ENCODE data around the gene RND3. TPM values are rescaled to one million over a fixed set of nuclear protein-coding genes. Genes with fewer than 3 reads are reported as not detected.

The RND3 gene
- total and polyA plus RNA-seq, 2 of the 13 experiments (the other 11 are each of a cell fraction or from before 2014, with no cell fraction given), result 0.13 to 0.42 TPM

DNA sequence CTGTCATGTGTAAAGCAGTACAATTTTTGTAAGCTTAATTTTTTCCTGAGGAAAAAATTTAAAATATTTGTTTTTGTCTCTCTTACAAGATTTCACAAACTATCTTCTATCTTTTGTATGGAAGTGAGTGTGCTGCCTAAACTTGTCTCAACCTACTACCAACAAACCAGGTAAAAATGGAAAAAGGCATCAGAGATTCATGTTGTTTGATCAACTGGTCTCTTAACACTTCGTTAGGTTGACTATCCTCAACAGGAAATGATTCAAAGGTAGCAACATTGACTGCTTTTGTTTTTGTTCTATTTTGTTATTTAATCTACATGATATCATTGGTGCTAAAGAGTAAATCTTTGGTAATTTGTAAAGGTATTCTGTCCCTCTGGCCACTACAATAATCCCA lies 47.7 kb upstream of the RND3 start:
- in situ Hi-C loops (cut with HindIII; ENCODE audit: extremely low pct_ligation_motif_present, low pct_unique_long_range_greater_than_20kb) (no loop called here), intact Hi-C loops (cut with micrococcal nuclease; ENCODE audit: unreplicated experiment) (no loop called here)
- no peak for TF ChIP-seq ZIK1 (CRISPR knock-in tag; IDR thresholded peaks at IDR 0.05; ENCODE audit: borderline replicate concordance, low read depth)
- TF ChIP-seq, protein P1, sequence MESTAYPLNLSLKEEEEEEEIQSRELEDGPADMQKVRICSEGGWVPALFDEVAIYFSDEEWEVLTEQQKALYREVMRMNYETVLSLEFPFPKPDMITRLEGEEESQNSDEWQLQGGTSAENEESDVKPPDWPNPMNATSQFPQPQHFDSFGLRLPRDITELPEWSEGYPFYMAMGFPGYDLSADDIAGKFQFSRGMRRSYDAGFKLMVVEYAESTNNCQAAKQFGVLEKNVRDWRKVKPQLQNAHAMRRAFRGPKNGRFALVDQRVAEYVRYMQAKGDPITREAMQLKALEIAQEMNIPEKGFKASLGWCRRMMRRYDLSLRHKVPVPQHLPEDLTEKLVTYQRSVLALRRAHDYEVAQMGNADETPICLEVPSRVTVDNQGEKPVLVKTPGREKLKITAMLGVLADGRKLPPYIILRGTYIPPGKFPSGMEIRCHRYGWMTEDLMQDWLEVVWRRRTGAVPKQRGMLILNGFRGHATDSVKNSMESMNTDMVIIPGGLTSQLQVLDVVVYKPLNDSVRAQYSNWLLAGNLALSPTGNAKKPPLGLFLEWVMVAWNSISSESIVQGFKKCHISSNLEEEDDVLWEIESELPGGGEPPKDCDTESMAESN (CRISPR knock-in tag; conservative IDR thresholded peaks at IDR 0.05), result no peak
- no peak overlapping the region for H3K9ac ChIP-seq (ENCODE audit: insufficient read depth, low read depth, low read length)
- no peak overlapping the region for H3K4me3 ChIP-seq (replicated peaks in 1 of 3; ENCODE audit: insufficient read depth in 1 of 3, low read depth in 2 of 3, low read length in 3 of 3)
- H3K9me3 ChIP-seq (ENCODE audit: low read length), result no peaks in the 10 kb centered on the region
- H3K27ac ChIP-seq (ENCODE audit: extremely low read length, insufficient read depth, low read length), result no peak overlapping the region
- WGBS (ENCODE audit: low lambda C conversion rate), result 9% methylated on average over 1 of the region's 1 CpG
- no peak overlapping the region for H2AFZ ChIP-seq (ENCODE audit: low read length)
- FAIRE-seq (no peak), DNase-seq (ENCODE audit: low spot score) (no peak), ATAC-seq (no peak)
- CTCF ChIA-PET (ENCODE audit: low intra/inter-chr PET ratio, low total read pairs), result no interaction called here
- H3K4me2 ChIP-seq (ENCODE audit: low read depth, low read length), result no peak overlapping the region
- H3K27me3 ChIP-seq (ENCODE audit: control insufficient read depth in 1 of 2, insufficient read depth in 2 of 2, low read length in 2 of 2), result no peaks in the 10 kb centered on the region
- POLR2A ChIA-PET, result no interaction called here
- no TSS peak for BruUV-seq (replicated peaks)
- no peaks in the 10 kb centered on the region for H4K20me1 ChIP-seq (ENCODE audit: insufficient read depth, low read length)
- no peaks in the 10 kb centered on the region for H3K36me3 ChIP-seq (replicated peaks in 1 of 2; ENCODE audit: control insufficient read depth in 1 of 2, insufficient read depth in 2 of 2, low read length in 2 of 2)
- H3K79me2 ChIP-seq (ENCODE audit: insufficient read depth, low read length), result no peaks in the 10 kb centered on the region
- no peaks in the 10 kb centered on the region for H3K4me1 ChIP-seq (ENCODE audit: insufficient read depth, low read length)

DNA sequence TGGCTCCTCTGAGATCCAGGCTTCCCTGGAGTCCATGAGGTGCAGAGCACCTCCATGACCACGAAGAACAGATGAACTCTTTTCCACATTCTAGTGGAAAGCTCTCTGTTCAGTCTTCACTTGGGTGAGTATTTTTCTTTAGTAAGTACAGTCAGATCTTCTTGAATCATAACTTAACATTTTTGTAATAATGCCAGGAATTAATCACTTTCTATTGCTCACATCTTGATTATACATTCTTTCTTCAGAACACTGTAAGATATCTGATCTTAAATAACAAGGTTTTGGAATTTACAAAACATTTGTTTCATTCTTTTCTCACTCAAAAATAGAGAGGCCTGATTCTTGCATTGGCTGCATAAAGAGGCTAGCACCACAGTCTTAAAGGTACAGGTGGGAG lies 45.4 kb upstream of the RND3 start:
- H3K9me3 ChIP-seq (ENCODE audit: low read length), result no peaks in the 10 kb centered on the region
- intact Hi-C loops (cut with micrococcal nuclease; ENCODE audit: unreplicated experiment), result no loop called here
- no TSS peak for BruUV-seq (replicated peaks)
- no peak overlapping the region for H3K4me3 ChIP-seq (replicated peaks in 1 of 3; ENCODE audit: insufficient read depth in 1 of 3, low read depth in 2 of 3, low read length in 3 of 3)
- H3K9ac ChIP-seq (ENCODE audit: insufficient read depth, low read depth, low read length), result no peak overlapping the region
- in situ Hi-C loops (cut with HindIII; ENCODE audit: extremely low pct_ligation_motif_present, low pct_unique_long_range_greater_than_20kb), result no loop called here
- H3K79me2 ChIP-seq (ENCODE audit: insufficient read depth, low read length), result no peaks in the 10 kb centered on the region
- FAIRE-seq (no peak), DNase-seq (ENCODE audit: low spot score) (no peak), ATAC-seq (no peak)
- no peak overlapping the region for H2AFZ ChIP-seq (ENCODE audit: low read length)
- ChIA-PET POLR2A (no interaction called here), CTCF (ENCODE audit: low intra/inter-chr PET ratio, low total read pairs) (no interaction called here)
- H3K27ac ChIP-seq (ENCODE audit: extremely low read length, insufficient read depth, low read length), result no peak overlapping the region
- H3K4me1 ChIP-seq (ENCODE audit: insufficient read depth, low read length), result no peaks in the 10 kb centered on the region
- TF ChIP-seq, protein P2, sequence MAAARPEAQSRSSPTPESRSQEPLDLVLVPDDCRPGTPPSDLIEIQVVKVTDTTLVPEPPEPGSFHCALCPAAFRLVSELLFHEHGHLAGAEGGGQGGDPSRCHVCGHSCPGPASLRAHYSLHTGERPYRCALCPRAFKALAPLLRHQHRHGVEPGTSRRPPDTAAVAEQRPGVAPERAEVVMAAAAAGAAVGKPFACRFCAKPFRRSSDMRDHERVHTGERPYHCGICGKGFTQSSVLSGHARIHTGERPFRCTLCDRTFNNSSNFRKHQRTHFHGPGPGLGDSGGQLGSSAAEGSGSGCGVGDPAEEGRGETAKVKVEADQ (CRISPR knock-in tag; IDR thresholded peaks at IDR 0.05; ENCODE audit: borderline replicate concordance), result no peak
- no peak for TF ChIP-seq MIER3 (CRISPR knock-in tag; IDR thresholded peaks at IDR 0.05; ENCODE audit: borderline replicate concordance)
- TF ChIP-seq ZBTB21 (CRISPR knock-in tag; IDR thresholded peaks at IDR 0.05), result no peak
- no peak for TF ChIP-seq TRIM24 (CRISPR knock-in tag; IDR thresholded peaks at IDR 0.05)
- TF ChIP-seq RBM22 (optimal IDR thresholded peaks at IDR 0.05; ENCODE audit: low read length), result no peak
- no peak for TF ChIP-seq NFKBIZ (CRISPR knock-in tag; IDR thresholded peaks at IDR 0.05)
- TF ChIP-seq ZNF3 (CRISPR knock-in tag; IDR thresholded peaks at IDR 0.05), result no peak
- TF ChIP-seq, protein P3, sequence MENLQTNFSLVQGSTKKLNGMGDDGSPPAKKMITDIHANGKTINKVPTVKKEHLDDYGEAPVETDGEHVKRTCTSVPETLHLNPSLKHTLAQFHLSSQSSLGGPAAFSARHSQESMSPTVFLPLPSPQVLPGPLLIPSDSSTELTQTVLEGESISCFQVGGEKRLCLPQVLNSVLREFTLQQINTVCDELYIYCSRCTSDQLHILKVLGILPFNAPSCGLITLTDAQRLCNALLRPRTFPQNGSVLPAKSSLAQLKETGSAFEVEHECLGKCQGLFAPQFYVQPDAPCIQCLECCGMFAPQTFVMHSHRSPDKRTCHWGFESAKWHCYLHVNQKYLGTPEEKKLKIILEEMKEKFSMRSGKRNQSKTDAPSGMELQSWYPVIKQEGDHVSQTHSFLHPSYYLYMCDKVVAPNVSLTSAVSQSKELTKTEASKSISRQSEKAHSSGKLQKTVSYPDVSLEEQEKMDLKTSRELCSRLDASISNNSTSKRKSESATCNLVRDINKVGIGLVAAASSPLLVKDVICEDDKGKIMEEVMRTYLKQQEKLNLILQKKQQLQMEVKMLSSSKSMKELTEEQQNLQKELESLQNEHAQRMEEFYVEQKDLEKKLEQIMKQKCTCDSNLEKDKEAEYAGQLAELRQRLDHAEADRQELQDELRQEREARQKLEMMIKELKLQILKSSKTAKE (CRISPR knock-in tag; IDR thresholded peaks at IDR 0.05; ENCODE audit: borderline replicate concordance), result no peak
- TF ChIP-seq NFRKB (IDR thresholded peaks at IDR 0.05), result no peak
- TF ChIP-seq HES4 (CRISPR knock-in tag; IDR thresholded peaks at IDR 0.05; ENCODE audit: borderline replicate concordance), result no peak
- TF ChIP-seq KLF9 (CRISPR knock-in tag; IDR thresholded peaks at IDR 0.05; ENCODE audit: low read depth), result no peak
- TF ChIP-seq DPF2 (CRISPR knock-in tag; IDR thresholded peaks at IDR 0.05; ENCODE audit: borderline replicate concordance, low read depth), result no peak
- TF ChIP-seq ZNF230 (CRISPR knock-in tag; IDR thresholded peaks at IDR 0.05), result no peak
- no peak for TF ChIP-seq ZNF678 (CRISPR knock-in tag; IDR thresholded peaks at IDR 0.05)
- no peaks in the 10 kb centered on the region for H3K36me3 ChIP-seq (replicated peaks in 1 of 2; ENCODE audit: control insufficient read depth in 1 of 2, insufficient read depth in 2 of 2, low read length in 2 of 2)
- WGBS (ENCODE audit: low lambda C conversion rate), result 0% methylated on average over 1 of the region's 1 CpG
- H4K20me1 ChIP-seq (ENCODE audit: insufficient read depth, low read length), result no peaks in the 10 kb centered on the region
- H3K27me3 ChIP-seq (ENCODE audit: control insufficient read depth in 1 of 2, insufficient read depth in 2 of 2, low read length in 2 of 2), result no peaks in the 10 kb centered on the region
- no peak overlapping the region for H3K4me2 ChIP-seq (ENCODE audit: low read depth, low read length)

Measured in HepG2 (cell line).